ENCODE measurements around the gene UBE2E1. TPM values are rescaled to one million over a fixed set of nuclear protein-coding genes. Genes with fewer than 3 reads are reported as not detected.

The UBE2E1 gene
- polyA plus RNA-seq, 6 donors from 2014 or later, result 8.7 to 33.7 (median 18.1) TPM

- peak overlapping the region in 3 of 6 donors; percentile 11 to 53 (median 39) for H3K27ac Mint-ChIP-seq
- DNase-seq (no peak), ATAC-seq (ENCODE audit: low read depth in 2 of 2) (no peak)
- peaks cover 29 to 55% (median 41%) of the 10 kb centered on the region in 3 donors for H3K4me1 Mint-ChIP-seq
- H3K36me3 Mint-ChIP-seq, result peaks cover 5 to 9% of the 10 kb centered on the region in 2 donors
- no peaks in the 10 kb centered on the region for H3K27me3 Mint-ChIP-seq
- no peak overlapping the region for H3K4me3 Mint-ChIP-seq
- no peaks in the 10 kb centered on the region for H3K9me3 Mint-ChIP-seq
Measured at GRCh38 chr3:23817508-23818223, 11.9 kb downstream of the UBE2E1 start.

- DNase-seq (no peak), ATAC-seq (ENCODE audit: low read depth in 2 of 2) (no peak)
- Mint-ChIP-seq H3K27ac (peak overlapping the region in 2 of 6 donors; percentile 49 to 71), H3K36me3 (peaks cover 5 to 8% of the 10 kb centered on the region in 2 donors), H3K27me3 (no peaks in the 10 kb centered on the region), H3K4me1 (peaks cover 41 to 71% (median 56%) of the 10 kb centered on the region in 3 donors), H3K4me3 (no peak overlapping the region), H3K9me3 (no peaks in the 10 kb centered on the region)
Measured at GRCh38 chr3:23819599-23820360, 14.0 kb downstream of the UBE2E1 start.

- peaks cover 5 to 8% of the 10 kb centered on the region in 2 donors for H3K36me3 Mint-ChIP-seq
- DNase-seq, result no peak
- peaks cover 46 to 76% (median 67%) of the 10 kb centered on the region in 3 donors for H3K4me1 Mint-ChIP-seq
- H3K27ac Mint-ChIP-seq, result peak overlapping the region in 3 of 6 donors; percentile 25 to 48 (median 46)
- ATAC-seq (ENCODE audit: low read depth in 2 of 2), result no peak
- H3K9me3 Mint-ChIP-seq, result peaks cover 0 to 2% (median 0%) of the 10 kb centered on the region in 7 donors
- peak overlapping the region in 1 of 8 donors; percentile 21 for H3K4me3 Mint-ChIP-seq
- H3K27me3 Mint-ChIP-seq, result no peaks in the 10 kb centered on the region
Measured at GRCh38 chr3:23820888-23821287, 15.1 kb downstream of the UBE2E1 start.

- ATAC-seq (ENCODE audit: low read depth in 2 of 2), result no peak
- Mint-ChIP-seq H3K4me1 (peaks cover 53 to 81% (median 69%) of the 10 kb centered on the region in 3 donors), H3K27ac (peak overlapping the region in 4 of 6 donors; percentile 1 to 87 (median 32)), H3K27me3 (no peaks in the 10 kb centered on the region), H3K36me3 (peaks cover 5 to 8% of the 10 kb centered on the region in 2 donors), H3K4me3 (peak overlapping the region in 2 of 8 donors; percentile 35 to 44), H3K9me3 (peaks cover 0 to 2% (median 0%) of the 10 kb centered on the region in 7 donors)
- DNase-seq, result no peak
Measured at GRCh38 chr3:23821858-23822257, 16.1 kb downstream of the UBE2E1 start.

GRCh38 chr3:23822559-23822958 lies 16.8 kb downstream of the UBE2E1 start:
- H3K27ac Mint-ChIP-seq, result no peak overlapping the region
- H3K4me1 Mint-ChIP-seq, result peaks cover 51 to 82% (median 66%) of the 10 kb centered on the region in 3 donors
- DNase-seq (no peak), ATAC-seq (ENCODE audit: low read depth in 2 of 2) (no peak)
- no peak overlapping the region for H3K4me3 Mint-ChIP-seq
- peaks cover 0 to 2% (median 0%) of the 10 kb centered on the region in 7 donors for H3K9me3 Mint-ChIP-seq
- H3K27me3 Mint-ChIP-seq, result no peaks in the 10 kb centered on the region
- H3K36me3 Mint-ChIP-seq, result peaks cover 4 to 5% of the 10 kb centered on the region in 2 donors

GRCh38 chr3:23823620-23824019 lies 17.9 kb downstream of the UBE2E1 start:
- H3K4me1 Mint-ChIP-seq, result peaks cover 48 to 79% (median 59%) of the 10 kb centered on the region in 3 donors
- H3K27me3 Mint-ChIP-seq, result no peaks in the 10 kb centered on the region
- peak overlapping the region in 3 of 6 donors; percentile 34 to 57 (median 35) for H3K27ac Mint-ChIP-seq
- peak overlapping the region in 1 of 8 donors; percentile 44 for H3K4me3 Mint-ChIP-seq
- ATAC-seq (ENCODE audit: low read depth in 2 of 2), result no peak
- no peak for DNase-seq
- peaks cover 0 to 2% (median 0%) of the 10 kb centered on the region in 7 donors for H3K9me3 Mint-ChIP-seq
- H3K36me3 Mint-ChIP-seq, result peaks cover 0 to 5% of the 10 kb centered on the region in 2 donors

GRCh38 chr3:23824699-23825444 lies 19.1 kb downstream of the UBE2E1 start:
- peaks cover 0 to 2% (median 0%) of the 10 kb centered on the region in 7 donors for H3K9me3 Mint-ChIP-seq
- ATAC-seq (ENCODE audit: low read depth in 2 of 2) (no peak), DNase-seq (no peak)
- H3K36me3 Mint-ChIP-seq, result peaks cover 0 to 5% of the 10 kb centered on the region in 2 donors
- peaks cover 55 to 86% (median 67%) of the 10 kb centered on the region in 3 donors for H3K4me1 Mint-ChIP-seq
- H3K4me3 Mint-ChIP-seq, result peak overlapping the region in 4 of 8 donors; percentile 0 to 55 (median 14)
- no peaks in the 10 kb centered on the region for H3K27me3 Mint-ChIP-seq
- peak overlapping the region in 3 of 6 donors; percentile 11 to 39 (median 35) for H3K27ac Mint-ChIP-seq

GRCh38 chr3:23825802-23826201 lies 20.0 kb downstream of the UBE2E1 start:
- H3K27me3 Mint-ChIP-seq, result no peaks in the 10 kb centered on the region
- ATAC-seq (ENCODE audit: low read depth in 2 of 2) (no peak), DNase-seq (no peak)
- peak overlapping the region in 5 of 6 donors; percentile 1 to 86 (median 21) for H3K27ac Mint-ChIP-seq
- peaks cover 0 to 5% of the 10 kb centered on the region in 2 donors for H3K36me3 Mint-ChIP-seq
- no peak overlapping the region for H3K4me3 Mint-ChIP-seq
- H3K4me1 Mint-ChIP-seq, result peaks cover 61 to 86% (median 75%) of the 10 kb centered on the region in 3 donors
- H3K9me3 Mint-ChIP-seq, result peaks cover 0 to 2% (median 0%) of the 10 kb centered on the region in 7 donors

GRCh38 chr3:23826382-23827064 lies 20.8 kb downstream of the UBE2E1 start:
- H3K4me3 Mint-ChIP-seq, result no peak overlapping the region
- DNase-seq (no peak), ATAC-seq (ENCODE audit: low read depth in 2 of 2) (no peak)
- H3K4me1 Mint-ChIP-seq, result peaks cover 59 to 86% (median 75%) of the 10 kb centered on the region in 3 donors
- peaks cover 0 to 2% (median 0%) of the 10 kb centered on the region in 7 donors for H3K9me3 Mint-ChIP-seq
- H3K27me3 Mint-ChIP-seq, result no peaks in the 10 kb centered on the region
- H3K27ac Mint-ChIP-seq, result peak overlapping the region in 5 of 6 donors; percentile 13 to 91 (median 30)
- peaks cover 0 to 5% of the 10 kb centered on the region in 2 donors for H3K36me3 Mint-ChIP-seq

- peak overlapping the region in 4 of 6 donors; percentile 80 to 88 (median 84) for H3K27ac Mint-ChIP-seq
- H3K27me3 Mint-ChIP-seq, result no peaks in the 10 kb centered on the region
- H3K36me3 Mint-ChIP-seq, result no peaks in the 10 kb centered on the region
- peak overlapping the region; percentile 38 to 82 (median 71) for H3K4me3 Mint-ChIP-seq
- DNase-seq, result peak; percentile 55
- peaks cover 0 to 2% (median 0%) of the 10 kb centered on the region in 7 donors for H3K9me3 Mint-ChIP-seq
- H3K4me1 Mint-ChIP-seq, result peaks cover 57 to 80% (median 66%) of the 10 kb centered on the region in 3 donors
- ATAC-seq (ENCODE audit: low read depth in 2 of 2), result peak; percentile 91 to 92
Measured at GRCh38 chr3:23829242-23829934, 23.6 kb downstream of the UBE2E1 start.

GRCh38 chr3:23830869-23831484 lies 25.2 kb downstream of the UBE2E1 start:
- ATAC-seq (ENCODE audit: low read depth in 2 of 2), result no peak
- no peaks in the 10 kb centered on the region for H3K36me3 Mint-ChIP-seq

More at GRCh38 chr3:23830869-23831484, 25.2 kb downstream of the UBE2E1 start:
- Mint-ChIP-seq H3K27ac (peak overlapping the region in 4 of 6 donors; percentile 12 to 91 (median 80)), H3K9me3 (no peaks in the 10 kb centered on the region), H3K27me3 (no peaks in the 10 kb centered on the region), H3K4me3 (peak overlapping the region in 6 of 8 donors; percentile 1 to 82 (median 66)), H3K4me1 (peaks cover 53 to 80% (median 66%) of the 10 kb centered on the region in 3 donors)
- no peak for DNase-seq

All from naive B cell (primary cell).